HG03108 (cell line): ENCODE data around the gene FMO3.

Source experiments
- ATAC-seq: cut with Tn5 transposase; IDR thresholded peaks from one replicate; pipeline ENCODE4 v1.9.1; 2021; ENCODE audit warnings: moderate library complexity; ENCODE audit not compliant: unreplicated experiment

FMO3 gene

DNA sequence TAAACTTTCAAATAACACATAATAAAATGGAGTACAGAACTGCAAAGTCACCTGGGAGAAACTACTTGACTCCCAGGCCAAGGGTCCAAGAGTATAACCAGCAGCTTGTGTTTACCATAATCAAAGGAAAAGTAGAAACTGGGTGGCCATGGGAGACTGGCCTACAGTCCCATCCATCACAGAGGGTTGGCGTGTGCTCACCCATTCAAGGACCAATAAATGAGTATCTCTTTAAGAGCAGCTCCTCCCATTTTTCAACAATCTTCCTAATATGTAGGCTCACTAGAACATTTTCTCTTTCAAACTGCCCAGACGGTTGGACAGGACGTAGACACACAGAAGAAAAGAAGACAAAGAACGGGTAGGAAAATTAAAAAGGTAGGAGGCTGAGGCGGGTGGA is at the start of gene FMO3:
Gene FMO3, plus strand, starts transcription at position 302 of the 400 bp plus-strand sequence. CDS start 1,754 bp downstream, outside the sequence.
- ATAC-seq = no peak

DNA sequence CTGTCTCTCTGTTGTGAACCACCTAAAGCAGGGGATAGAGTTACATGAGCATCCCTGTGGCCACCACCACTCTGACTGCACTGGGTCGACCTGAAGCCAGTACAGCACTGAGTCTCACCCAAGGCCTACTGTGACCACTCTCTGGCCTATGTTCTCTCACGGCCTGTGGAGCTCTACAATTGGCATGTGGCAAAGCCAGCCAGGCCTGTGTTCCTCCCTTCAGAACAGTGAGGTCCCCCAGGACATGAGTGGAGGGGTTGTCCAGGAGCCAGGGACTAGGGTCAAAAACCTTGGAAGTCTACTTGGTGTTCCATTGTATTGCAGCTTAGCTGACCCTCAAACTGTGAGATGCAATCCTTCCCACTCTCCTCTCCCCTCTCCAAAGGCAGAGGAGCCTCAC is 42.7 kb upstream of the FMO3 start:
- ATAC-seq = no peak

- ATAC-seq = no peak
Measured at GRCh38 chr1:171052977-171053376, 37.7 kb upstream of the FMO3 start.

GRCh38 chr1:171055966-171056643 is 34.6 kb upstream of the FMO3 start:
- no peak for ATAC-seq

GRCh38 chr1:171061425-171062143 is 29.1 kb upstream of the FMO3 start:
- ATAC-seq = no peak

DNA sequence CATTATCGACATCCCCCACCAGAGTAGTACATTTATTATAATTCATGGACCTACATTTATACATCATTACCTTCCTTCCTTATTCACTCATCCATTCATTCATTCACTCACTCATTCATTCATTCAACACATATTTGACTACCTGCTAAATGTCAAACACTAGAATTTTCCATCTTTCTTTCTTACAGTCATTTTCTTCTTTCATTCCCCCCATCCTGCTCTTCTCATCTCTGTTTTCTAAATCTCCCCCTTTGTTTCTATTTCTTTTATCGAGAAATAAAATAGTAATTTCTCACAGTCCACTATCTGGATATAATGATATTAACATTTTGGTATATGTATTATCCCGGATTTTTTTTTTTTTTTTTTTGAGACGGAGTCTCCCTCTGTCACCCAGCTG is 27.8 kb upstream of the FMO3 start:
- no peak for ATAC-seq

- no peak for ATAC-seq
Measured at GRCh38 chr1:171075041-171075440, 15.7 kb upstream of the FMO3 start.

DNA sequence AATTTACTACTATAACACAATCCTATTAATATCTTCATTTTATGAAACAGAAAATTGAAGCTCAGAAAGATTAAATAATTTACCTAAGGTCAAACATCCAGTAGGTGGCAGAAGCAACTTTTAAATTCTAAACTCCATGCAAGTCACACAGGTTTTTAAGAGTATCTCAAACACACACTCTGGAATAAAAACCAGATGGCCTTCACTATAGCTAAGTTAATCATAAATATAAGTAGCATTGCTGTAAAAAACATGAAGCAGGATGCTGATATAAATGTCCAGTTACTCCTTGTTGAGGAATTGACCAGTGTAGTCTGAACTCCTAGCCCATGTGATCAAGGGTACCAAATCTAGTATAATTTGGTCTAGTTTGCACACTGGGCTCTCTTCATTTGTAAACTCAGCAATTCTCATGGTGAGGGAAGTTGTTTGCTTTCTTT is 9.4 kb upstream of the FMO3 start:
- no peak for ATAC-seq

GRCh38 chr1:171081763-171082201 is 8.9 kb upstream of the FMO3 start:
- ATAC-seq = no peak

GRCh38 chr1:171082606-171083005 is 8.1 kb upstream of the FMO3 start:
- no peak for ATAC-seq

DNA sequence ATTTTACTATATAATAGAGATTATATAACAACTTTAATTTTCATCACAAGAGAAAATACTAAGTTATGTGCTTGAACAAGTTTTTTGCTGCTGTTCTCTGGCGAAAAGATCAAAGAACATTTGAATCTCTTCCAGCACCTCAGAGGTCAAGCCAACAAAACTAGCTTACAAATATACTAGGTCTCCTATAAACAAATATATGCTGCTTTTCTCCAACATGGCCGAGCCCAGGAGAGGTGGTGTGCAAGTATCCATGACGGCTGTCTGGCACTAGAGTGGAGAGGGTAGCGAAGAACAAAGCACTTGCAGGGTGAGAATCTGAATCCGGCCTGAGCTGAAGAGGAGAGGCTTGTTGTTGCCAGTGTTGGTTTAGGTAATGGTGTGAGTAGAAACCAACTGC is 7.5 kb upstream of the FMO3 start:
- no peak for ATAC-seq

DNA sequence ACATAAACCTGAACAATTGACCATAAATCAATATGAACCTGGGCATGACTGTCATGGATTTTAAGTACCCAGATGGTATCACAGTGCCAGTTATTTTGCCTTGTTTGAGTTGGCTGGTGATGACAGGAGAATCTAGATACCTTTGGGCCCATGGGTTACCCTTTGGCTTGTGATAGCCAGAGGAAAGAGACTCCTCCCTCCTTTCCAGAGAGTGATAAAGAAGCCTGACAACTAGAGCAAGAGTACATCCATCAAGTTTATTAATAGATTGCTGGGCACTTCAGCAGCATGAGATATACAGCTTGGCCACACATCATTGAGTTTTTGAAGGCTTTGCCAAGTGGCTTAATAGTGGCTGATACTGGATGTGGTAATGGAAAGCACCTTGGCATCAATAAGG is 6.6 kb upstream of the FMO3 start:
- ATAC-seq = no peak

DNA sequence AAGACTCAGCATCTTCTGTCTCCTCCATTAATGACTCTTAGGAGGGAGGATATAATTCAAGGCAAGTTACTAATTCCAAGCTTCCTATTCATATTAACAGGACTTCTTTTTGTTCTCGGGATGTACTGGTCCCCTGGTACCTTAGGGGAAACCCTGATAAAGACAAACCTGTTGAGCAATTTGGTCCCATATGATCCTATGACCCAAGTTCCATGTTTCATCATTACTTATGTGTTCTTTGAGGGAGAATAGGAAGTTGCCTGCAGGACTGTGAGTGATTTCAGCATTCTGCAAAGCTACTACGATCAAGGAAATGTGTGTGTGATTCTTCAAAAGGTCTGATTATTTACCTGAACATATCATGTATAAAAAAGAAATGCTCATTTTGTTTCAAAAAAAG is 5.8 kb upstream of the FMO3 start:
- ATAC-seq = no peak

DNA sequence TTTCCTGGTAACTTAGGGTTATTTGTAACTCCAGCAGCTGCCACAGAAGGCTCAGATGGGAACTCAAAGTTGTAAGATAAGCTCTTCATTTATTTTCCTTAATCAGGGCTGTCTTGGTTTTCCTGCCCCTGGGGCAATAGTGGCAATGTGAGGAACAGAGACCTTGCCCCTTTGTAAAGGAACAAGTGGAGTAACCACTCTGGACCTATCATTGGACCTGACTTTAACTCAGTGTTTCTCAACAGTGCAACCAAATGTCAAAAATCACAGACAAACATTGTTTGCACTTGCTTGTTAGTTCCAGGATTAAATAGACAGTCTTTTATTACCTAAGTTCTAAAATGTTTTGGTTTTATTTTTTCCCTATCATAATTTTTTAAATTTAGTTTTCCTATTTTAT is 2.8 kb upstream of the FMO3 start:
- no peak for ATAC-seq

- no peak for ATAC-seq
Measured at GRCh38 chr1:171103862-171104261, 13.2 kb downstream of the FMO3 start.

- no peak for ATAC-seq
Measured at GRCh38 chr1:171107262-171107940, 16.7 kb downstream of the FMO3 start.

GRCh38 chr1:171107969-171108368 is 17.3 kb downstream of the FMO3 start:
- ATAC-seq = no peak

GRCh38 chr1:171109966-171110365 is 19.3 kb downstream of the FMO3 start:
- no peak for ATAC-seq

GRCh38 chr1:171110621-171111326 is 20.1 kb downstream of the FMO3 start:
- no peak for ATAC-seq

- no peak for ATAC-seq
Measured at GRCh38 chr1:171112119-171112518, 21.4 kb downstream of the FMO3 start.

DNA sequence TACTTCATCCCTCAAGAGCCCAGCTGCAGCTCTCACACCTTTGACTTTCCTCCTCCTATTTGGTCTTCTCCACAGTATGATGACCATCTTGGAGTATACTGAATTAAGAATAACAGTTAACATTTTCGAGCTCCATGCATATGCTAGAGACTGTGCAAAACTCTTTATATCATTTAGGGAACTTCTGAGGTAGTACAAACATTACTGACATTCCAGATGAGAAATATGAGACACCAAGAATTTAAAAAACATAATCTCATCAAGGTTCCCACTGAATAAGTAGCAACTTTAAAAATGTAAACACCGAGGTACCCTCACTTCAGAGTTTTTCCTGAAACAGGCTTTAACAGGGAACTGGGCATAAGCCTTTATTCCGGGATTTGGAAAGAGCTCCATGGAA is 22.7 kb downstream of the FMO3 start:
- ATAC-seq = no peak
